AG08396 (cell line): ENCODE data around the gene ADAMTSL2.

ENCODE experiments used
- DNase-seq: peaks from one replicate; pipeline ENCODE4 v3.0.0; 2012; ENCODE audit warnings: low spot score, mixed read lengths

Gene ADAMTSL2

DNA sequence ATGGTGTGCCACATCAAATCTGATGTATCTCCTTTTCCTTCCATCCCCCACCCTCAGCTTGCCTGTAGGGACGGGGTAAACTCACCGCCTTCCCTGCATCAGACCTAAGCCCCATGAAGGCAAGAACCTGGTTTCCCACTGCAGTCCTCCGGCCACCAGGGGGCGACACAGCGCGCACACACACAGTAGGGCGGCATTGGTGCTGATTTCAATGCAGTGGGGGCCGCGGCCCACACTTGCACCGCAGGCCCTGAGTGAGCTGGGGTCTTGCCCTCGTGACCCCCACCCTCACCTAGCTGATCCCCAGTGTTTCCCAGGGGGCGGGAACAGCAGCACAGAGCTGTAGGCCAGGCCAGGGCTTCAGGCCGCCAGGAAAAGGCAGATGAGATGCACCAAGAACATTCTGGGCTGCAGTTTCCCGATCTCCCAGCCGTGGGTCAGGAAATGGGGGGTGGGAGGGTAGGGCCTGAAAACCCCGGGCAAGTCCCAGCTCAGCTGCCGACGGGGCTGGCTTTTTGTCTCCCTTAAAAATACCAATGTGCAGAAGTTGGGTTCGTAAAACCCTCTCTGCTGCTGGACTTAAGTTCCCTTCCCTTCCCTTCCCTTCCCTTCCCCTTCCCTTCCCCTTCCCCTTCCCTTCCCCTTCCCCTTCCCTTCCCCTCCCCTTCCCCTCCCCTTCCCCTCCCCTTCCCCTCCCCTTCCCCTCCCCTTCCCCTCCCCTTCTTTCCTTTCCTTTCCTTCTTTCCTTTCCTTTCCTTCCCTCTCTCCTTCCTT, 55.1 kb downstream of the ADAMTSL2 start:
- no peak for DNase-seq

GRCh38 chr9:133590231-133590855, 55.8 kb downstream of the ADAMTSL2 start:
- no peak for DNase-seq

- no peak for DNase-seq
Measured at GRCh38 chr9:133591116-133591910, 56.8 kb downstream of the ADAMTSL2 start.

DNA sequence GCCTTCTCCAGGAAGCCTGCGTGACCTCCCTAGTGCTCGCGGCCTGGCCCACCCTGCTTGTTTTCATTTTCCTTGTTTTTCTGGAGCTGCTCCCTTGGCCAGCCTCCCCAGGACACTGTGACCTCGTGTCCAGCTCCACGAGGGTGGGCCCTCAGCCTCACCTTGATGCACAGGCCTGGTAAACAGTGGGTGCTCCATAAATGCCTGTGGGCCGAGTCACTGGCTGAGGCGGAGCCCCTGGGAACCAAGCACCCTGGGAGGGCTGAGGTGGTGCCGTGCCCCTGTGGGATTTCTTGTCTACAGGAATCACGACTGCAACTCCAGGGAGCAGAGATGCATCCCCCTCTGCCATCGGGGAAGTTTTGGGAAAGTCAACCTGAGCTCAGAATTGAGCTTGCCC, 57.5 kb downstream of the ADAMTSL2 start:
- DNase-seq = no peak

- DNase-seq = no peak
Measured at GRCh38 chr9:133592731-133593409, 58.4 kb downstream of the ADAMTSL2 start.

DNA sequence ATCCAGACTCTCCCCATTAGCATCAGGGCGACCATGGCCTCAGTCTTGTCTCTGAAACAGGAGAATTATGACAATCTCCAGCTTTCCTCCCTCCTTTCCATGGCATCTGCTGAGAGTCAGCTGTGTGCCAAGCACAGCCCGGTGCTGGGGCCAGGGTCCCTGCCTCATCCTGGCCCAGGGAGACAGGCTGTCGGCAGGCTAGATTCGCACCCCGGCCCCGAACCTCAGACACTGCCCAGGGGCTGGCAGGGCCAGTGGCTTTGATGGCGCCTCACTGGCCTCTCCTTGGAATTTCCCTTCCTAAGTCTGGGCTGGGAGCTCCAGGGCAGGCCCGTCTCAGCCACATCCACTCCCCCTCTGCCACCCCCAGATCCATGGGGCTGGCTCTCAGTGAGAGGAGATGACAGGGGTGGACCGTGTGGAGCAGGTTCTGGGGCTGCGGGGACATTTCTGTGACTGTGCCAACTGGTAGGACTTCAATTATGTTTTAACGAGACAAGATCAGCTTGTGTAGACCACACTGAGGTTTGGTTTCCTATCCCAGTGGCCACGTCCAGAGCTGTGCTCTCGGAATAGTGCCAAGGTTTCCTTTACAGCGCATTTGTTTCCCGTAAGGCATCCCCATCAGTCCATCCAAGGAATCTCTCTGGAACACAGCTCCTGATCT, 59.2 kb downstream of the ADAMTSL2 start:
- no peak for DNase-seq

DNA sequence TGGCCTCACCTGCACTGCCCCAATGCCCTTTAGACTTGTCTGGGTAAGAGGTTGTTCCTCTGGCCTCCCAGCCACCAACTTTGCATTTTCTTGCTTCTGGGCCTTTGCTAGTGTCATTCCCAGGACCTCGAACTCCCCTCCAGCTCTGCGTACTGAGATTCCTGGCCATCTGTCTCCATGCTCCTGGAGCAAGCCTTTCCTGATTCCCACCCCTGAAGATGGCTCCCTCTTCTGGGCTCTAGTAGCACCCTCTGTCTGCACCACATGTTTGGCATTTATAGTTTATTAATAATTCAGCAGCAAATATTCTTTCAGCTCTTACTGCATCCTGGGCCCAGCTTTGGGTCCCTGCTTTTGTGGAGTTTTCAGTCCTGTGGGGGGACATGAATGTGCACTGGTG, 59.8 kb downstream of the ADAMTSL2 start:
- DNase-seq = no peak

GRCh38 chr9:133595910-133596309, 61.4 kb downstream of the ADAMTSL2 start:
- DNase-seq = no peak

DNA sequence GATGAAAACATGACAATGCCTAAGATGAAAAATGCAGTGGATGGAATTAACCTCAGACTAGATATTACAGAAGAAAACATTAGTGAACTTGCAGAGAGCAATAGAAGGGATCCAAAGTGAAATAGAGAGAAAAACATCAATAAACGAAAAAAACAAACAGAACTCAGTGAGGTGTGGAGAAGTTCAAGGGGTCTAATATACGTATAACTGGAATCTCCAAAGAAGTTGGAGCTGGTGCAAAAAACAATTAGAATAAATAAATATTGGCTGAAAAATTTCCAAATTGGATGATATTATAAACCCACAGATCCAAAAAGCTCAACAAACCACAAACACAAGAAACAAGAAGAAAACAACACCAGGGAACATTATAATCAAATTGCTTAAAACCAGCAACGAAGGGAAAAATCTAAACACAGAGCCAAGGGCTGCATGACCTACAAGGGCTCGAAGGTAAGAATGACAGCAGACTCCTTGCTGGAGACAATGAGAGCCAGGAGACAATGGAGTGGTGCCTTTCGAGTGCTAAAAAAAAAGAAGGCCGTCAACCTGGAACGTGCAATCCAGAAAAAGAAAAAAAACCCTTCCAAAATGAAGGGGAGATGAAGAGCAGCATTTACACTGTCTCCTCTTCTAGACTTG, 62.9 kb downstream of the ADAMTSL2 start:
- no peak for DNase-seq

DNA sequence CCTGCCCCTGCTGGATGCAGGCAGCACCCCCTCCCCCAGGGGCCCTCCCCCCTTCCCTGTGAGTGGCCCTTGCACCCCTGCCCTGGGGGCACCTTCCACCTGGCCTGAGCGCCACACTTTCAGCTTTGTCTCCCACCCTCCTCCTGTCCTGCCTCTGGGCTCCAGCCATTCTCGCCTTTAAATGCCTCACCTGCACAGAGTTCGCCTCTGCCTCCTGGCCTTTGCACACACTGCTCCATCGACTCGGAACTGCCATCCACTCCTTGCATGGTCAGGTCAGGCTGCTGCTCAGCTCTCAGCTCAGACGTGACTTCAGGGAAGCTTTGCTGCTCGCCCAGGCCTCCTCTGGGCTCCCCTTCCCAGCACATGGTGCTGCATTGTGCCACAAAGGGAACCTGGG, 64.5 kb downstream of the ADAMTSL2 start:
- no peak for DNase-seq

DNA sequence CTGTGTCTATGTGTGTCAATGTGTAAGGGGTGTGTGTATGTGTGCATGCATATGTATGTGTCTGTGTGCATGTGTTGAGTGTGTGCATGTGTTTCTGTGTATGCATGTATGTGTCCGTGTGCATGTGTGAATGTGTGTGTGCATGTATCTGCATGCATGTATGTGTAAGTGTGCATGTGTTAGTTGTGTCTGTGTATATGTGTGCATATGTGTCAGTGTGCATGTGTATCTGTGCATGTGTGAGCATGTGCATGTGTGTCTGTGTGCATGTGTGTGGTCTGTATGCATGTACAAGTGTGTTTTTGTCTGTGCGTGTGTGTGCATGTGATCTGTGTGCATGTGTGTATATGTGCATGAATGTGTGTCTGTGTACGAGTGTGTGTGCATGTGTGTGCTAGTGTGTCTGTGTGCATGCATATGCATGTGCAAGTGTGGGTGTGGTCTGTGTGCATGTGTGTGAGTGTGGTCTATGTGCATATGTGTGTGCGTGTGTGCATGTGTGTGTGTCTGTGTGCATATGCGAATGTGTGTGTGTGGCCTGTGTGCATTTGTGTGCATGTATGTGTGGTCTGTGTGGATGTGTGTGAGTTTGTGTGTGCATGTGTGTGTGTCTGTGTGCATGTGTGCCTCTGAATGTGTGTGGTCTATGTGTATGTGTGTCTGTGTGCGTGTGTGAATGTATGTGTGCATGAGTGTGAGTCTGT, 65.1 kb downstream of the ADAMTSL2 start:
- no peak for DNase-seq

DNA sequence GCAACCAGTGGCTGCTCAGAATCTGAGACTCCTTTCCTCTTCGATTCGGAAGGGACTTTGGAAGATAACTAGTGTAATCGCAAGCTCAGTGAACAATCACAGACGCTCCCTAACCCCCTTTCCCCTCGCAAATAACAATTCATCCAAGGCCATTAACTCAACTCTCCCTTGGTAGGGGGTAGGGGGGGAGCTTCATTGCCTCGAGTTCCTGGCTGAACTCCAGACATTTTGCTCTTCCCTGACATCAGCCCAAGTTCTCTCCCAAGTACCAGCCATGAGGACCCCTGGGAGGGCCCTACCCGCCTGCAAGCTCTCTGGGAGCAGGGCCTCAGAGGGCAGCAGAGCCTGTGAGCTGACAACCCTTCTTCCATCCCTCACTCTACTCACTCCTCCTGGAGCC, 66.2 kb downstream of the ADAMTSL2 start:
- DNase-seq = no peak

DNA sequence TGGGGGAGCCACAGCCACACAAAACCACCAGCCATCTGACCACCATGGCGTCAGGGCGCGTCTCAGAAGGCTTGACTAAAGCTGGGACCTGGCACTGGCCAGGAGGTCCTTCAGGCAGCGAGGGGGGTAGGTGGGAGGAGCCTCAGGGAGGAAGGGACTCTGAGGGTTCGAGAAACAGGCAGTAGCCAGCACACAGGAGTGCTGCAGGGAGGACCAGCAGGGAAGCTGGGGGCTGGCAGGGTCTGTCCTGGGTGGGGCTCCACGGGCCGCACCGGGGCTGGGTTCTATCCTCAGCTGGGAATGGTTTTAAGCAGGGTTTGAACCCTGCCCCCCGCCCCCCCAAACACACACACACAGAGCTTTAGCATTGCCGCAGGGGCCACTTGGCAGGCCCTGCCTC, 67.2 kb downstream of the ADAMTSL2 start:
- no peak for DNase-seq

DNA sequence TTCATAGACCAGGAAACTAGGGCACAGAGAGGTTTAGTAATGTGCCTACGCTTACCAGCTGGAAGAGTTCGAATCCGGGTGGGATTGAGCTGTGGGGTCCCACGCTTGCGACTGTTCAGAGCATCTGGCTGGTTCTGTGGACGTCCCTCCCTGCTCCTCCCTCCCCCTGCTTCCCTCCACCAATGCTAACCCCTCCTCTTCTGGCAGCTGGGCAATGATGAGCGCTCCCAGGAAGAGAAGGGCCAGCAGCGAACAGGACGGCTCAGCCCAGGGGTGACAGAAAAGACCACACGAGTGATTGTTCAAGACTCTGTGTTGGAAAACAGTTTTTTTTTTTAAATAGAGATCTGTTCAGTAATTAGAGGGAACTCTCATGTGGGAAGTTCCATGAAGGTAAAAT, 67.8 kb downstream of the ADAMTSL2 start:
- DNase-seq = no peak

- DNase-seq = no peak
Measured at GRCh38 chr9:133603135-133603927, 68.8 kb downstream of the ADAMTSL2 start.

- no peak for DNase-seq
Measured at GRCh38 chr9:133604214-133604613, 69.7 kb downstream of the ADAMTSL2 start.

DNA sequence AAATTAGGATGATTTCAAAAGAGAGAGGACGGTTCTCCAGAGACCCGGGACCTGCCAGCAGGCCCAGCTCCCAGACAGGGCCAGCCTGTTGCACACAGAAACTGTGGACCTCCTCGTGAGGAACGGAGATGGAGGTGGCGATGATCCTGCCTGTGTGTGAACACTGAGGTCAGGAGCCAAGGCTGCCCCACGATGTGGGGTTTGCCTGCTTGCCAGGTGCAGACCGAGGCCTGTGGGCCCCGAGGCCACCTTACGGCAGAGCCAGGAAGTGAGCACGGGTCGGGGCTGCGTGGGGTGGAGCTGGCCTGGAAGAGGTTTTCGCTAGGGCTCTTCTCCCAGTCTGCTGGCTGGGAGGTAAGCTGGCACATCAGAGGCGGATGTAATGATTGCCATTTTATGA, 70.4 kb downstream of the ADAMTSL2 start:
- DNase-seq = no peak

DNA sequence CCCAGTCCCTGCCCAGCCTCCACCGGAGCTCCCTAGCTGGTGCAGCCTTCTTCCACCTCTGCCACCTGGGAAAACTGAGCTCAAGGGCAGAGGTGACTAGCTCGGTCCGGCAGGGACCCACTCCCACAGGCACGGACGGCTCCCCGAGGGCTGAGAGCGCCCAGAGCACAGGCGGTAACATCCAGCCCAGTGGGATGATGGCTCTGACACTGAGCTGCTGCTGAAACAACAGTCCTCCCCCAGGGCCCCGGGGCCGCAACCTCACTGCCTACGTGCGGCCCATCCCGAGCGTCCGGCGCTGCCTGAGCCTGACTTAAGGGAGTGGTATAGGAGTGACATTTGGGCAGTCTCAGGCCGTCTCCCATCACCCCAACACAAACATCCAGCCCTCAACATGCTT, 70.9 kb downstream of the ADAMTSL2 start:
- DNase-seq = no peak

DNA sequence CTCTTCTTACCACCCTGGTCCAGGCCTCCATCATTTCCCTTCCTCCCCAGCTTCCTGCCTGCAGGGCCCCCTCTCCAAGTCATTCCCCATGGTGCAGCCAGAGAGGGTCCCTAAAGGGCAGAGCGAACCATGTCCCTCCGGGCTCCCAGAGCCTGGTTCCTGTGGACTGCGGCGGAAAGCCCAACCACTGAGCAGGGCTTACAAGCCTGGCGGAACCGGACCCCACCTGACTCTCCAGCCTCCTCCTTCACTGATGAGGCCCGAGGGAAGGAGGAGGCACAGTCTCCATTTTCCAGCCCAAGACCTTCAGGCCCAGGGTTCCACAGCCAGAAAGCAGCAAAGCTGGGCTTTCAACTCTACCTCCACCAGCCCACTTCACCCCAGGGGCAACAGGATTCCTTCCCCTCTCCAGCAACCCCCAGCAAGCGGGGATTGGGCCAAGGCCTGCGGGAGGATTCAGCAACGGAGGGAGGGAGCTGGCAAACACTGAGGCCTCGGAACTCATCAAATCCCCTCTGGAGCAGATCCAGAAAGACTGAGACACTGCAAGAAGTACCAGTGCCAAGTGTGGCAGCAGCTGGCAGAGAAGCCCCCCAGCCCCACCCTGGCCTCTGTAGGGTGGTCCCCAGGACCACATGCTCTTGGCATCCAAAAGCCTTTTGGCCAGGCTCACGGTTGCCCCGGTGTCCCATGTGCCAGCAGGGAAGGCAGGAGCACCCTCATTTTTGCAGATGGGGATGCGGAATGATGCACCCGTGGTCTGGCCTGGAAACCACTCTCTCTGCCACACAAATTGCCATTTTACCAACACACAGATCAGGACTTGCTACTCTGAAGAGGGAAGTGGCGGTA, 71.6 kb downstream of the ADAMTSL2 start:
- DNase-seq = no peak
